CD14-positive monocyte (primary cell): ENCODE measurements around the gene GGA2. TPM values are rescaled to one million over a fixed set of nuclear protein-coding genes. Genes with fewer than 3 reads are reported as not detected.

Experiments
- DNase-seq, 3 donors: peaks; one replicate each; pipeline ENCODE4 v3.0.0-alpha.2; 2011 to 2022
- H2AFZ ChIP-seq: 2 replicates; pipeline ENCODE4 v1.6.0; 2012; ENCODE audit warnings: mild to moderate bottlenecking, low read depth, low read length, inconsistent platforms; ENCODE audit not compliant: insufficient read depth, poor library complexity, severe bottlenecking
- H3K27ac ChIP-seq, 2 donors: 1 replicate in 1 of 2; 2 replicates in 1 of 2; pipeline ENCODE4 v1.5.1; 2012 to 2013; ENCODE audit warnings: low read length in 2 of 2, control low read depth in 1 of 2, inconsistent platforms in 1 of 2, low read depth in 1 of 2, mild to moderate bottlenecking in 1 of 2
- H3K27me3 ChIP-seq, 2 donors: one replicate each; pipeline versions ENCODE4 v1.6.0 to v1.6.1; 2011 to 2013; ENCODE audit warnings: low read length in 2 of 2; ENCODE audit not compliant: control insufficient read depth in 2 of 2, insufficient read depth in 2 of 2
- H3K36me3 ChIP-seq, 2 donors: replicated peaks in 1 of 2; 1 replicate in 1 of 2; 2 replicates in 1 of 2; pipeline versions ENCODE4 v1.5.1 to v1.6.1; 2012 to 2013; ENCODE audit warnings: low read length in 2 of 2, control low read depth in 1 of 2, inconsistent platforms in 1 of 2, mild to moderate bottlenecking in 1 of 2; ENCODE audit not compliant: insufficient read depth in 2 of 2, control insufficient read depth in 1 of 2
- H3K4me1 ChIP-seq, 2 donors: 1 replicate in 1 of 2; 2 replicates in 1 of 2; pipeline versions ENCODE4 v1.5.1 to v1.6.1; 2012 to 2013; ENCODE audit warnings: low read length in 2 of 2, control low read depth in 1 of 2, inconsistent platforms in 1 of 2, mild to moderate bottlenecking in 1 of 2, moderate library complexity in 1 of 2; ENCODE audit not compliant: insufficient read depth in 2 of 2, control insufficient read depth in 1 of 2
- H3K4me2 ChIP-seq: replicated peaks from 2 replicates; pipeline ENCODE3; 2012; ENCODE audit warnings: low read length, moderate library complexity, mild to moderate bottlenecking; ENCODE audit not compliant: poor library complexity, severe bottlenecking; ENCODE audit errors: extremely low read depth
- H3K4me3 ChIP-seq, 3 experiments: fragments of 200-600 bp in 1 of 3; sonication (generic) in 1 of 3; replicated peaks in 1 of 3; 1 replicate in 2 of 3; 2 replicates in 1 of 3; pipeline ENCODE4 v1.5.1; 2011 to 2013; ENCODE audit warnings: low read length in 3 of 3, mild to moderate bottlenecking in 3 of 3, control low read depth in 2 of 3, low read depth in 2 of 3, inconsistent platforms in 1 of 3, moderate library complexity in 1 of 3
- H3K79me2 ChIP-seq: 2 replicates; pipeline ENCODE4 v1.6.0; 2012; ENCODE audit warnings: mild to moderate bottlenecking, control low read depth, inconsistent platforms, low read length, moderate library complexity; ENCODE audit not compliant: insufficient read depth
- H3K9ac ChIP-seq: 2 replicates; pipeline ENCODE4 v1.6.0; 2017; ENCODE audit warnings: low read length, mild to moderate bottlenecking; ENCODE audit not compliant: insufficient read depth, poor library complexity, severe bottlenecking
- H3K9me3 ChIP-seq, 2 donors: replicated peaks in 1 of 2; 1 replicate in 1 of 2; 2 replicates in 1 of 2; pipeline versions ENCODE4 v1.5.1 to v1.6.1; 2012 to 2013; ENCODE audit warnings: low read length in 2 of 2, control low read depth in 1 of 2; ENCODE audit not compliant: control insufficient read depth in 1 of 2, insufficient read depth in 1 of 2
- H4K20me1 ChIP-seq: 2 replicates; pipeline ENCODE4 v1.6.0; 2012; ENCODE audit warnings: mild to moderate bottlenecking, low read length, control low read depth, moderate library complexity; ENCODE audit not compliant: insufficient read depth
- H3K27ac Mint-ChIP-seq, 7 donors: one replicate each; pipeline ENCODE4 v1.8.0; 2020; ENCODE audit warnings: mild to moderate bottlenecking in 7 of 7, mixed read lengths in 7 of 7, moderate library complexity in 6 of 7, inconsistent platforms in 2 of 7
- H3K27me3 Mint-ChIP-seq, 3 donors: one replicate each; pipeline ENCODE4 v1.8.0; 2021 to 2022; ENCODE audit warnings: low read depth in 3 of 3, mild to moderate bottlenecking in 3 of 3, mixed read lengths in 3 of 3, moderate library complexity in 3 of 3, inconsistent platforms in 1 of 3
- H3K36me3 Mint-ChIP-seq, 2 donors: one replicate each; pipeline ENCODE4 v1.8.0; 2020; ENCODE audit warnings: mixed read lengths in 2 of 2, inconsistent platforms in 1 of 2, mild to moderate bottlenecking in 1 of 2
- H3K4me1 Mint-ChIP-seq: one replicate; pipeline ENCODE4 v1.8.0; 2020; ENCODE audit warnings: mild to moderate bottlenecking, mixed read lengths
- H3K4me3 Mint-ChIP-seq, 2 donors: one replicate each; pipeline ENCODE4 v1.8.0; 2020; ENCODE audit warnings: mild to moderate bottlenecking in 2 of 2, mixed read lengths in 2 of 2, moderate library complexity in 1 of 2
- H3K9me3 Mint-ChIP-seq, 7 donors: one replicate each; pipeline ENCODE4 v1.8.0; 2020 to 2022; ENCODE audit warnings: mixed read lengths in 7 of 7, mild to moderate bottlenecking in 6 of 7, moderate library complexity in 6 of 7, inconsistent platforms in 2 of 7
- WGBS: methylation state at CpG from one replicate; pipeline ENCODE4 v1.1.5; 2013; ENCODE audit warnings: missing lambda C conversion rate; ENCODE audit not compliant: insufficient coverage; 5-methylcytosine and 5-hydroxymethylcytosine counted together
- intact Hi-C, 2 donors: fragments of 100-400 bp; cut with micrococcal nuclease; formaldehyde crosslinking; loops; one replicate each; pipeline versions ENCODE4 v1.15.0 to v1.15.1; 2023
- polyA plus RNA-seq, 3 donors: library from polyadenylated mRNA; depleted of rRNA in 1 of 3; unstranded in 2 of 3; stranded (reverse) in 1 of 3; fragments of 300-500 nt in 2 of 3; fragments of >200 nt in 1 of 3; fragmentation: Illumina TruSeq in 2 of 3; gene quantifications; 1 replicate in 2 of 3; 2 replicates in 1 of 3; pipeline ENCODE4 v1.2.3, GENCODE V29; 2012 to 2021
- TF ChIP-seq, protein P1 (sequence below): fragments of 200-600 bp; IDR thresholded peaks from one replicate; pipeline ENCODE4 v1.8.0; 2022; ENCODE audit warnings: antibody characterized with exemption, mild to moderate bottlenecking

The GGA2 gene
- polyA plus RNA-seq, 3 donors = 37.5 to 55.4 (median 49.5) TPM

DNA sequence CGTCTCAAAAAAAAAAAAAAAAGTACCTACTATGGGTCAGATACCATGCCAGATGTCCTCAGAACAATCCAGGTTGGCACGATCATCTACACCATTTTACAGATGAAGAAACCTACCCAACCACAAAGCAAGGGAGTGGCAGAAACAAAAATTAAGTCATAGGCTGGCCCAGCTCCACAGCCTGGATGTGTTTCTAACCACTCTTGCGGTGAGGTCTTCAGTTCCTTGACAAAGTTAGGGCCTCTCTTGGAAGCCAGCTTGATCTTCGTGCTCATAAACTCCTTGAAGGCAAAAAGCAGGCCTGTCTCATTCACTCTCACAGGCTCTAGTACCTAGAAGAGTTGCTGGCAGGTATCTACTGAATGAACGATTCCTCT lies 6.2 kb downstream of the GGA2 start:
- intact Hi-C loops = loop anchor here (2.0 to 10.0 kb wide), 2 partner anchors 49 to 53 kb away; partner anchors contain the start of genes COG7 (in 1 of the 2), EARS2 (in 1 of the 2) and UBFD1 (in 1 of the 2)
- Histone ChIP-seq H3K4me2 (peak overlapping the region; percentile 44), H2AFZ (no peak overlapping the region), H3K36me3 (peaks cover 0 to 14% of the 10 kb centered on the region in 2 donors), H3K4me1 (peaks cover 84 to 90% of the 10 kb centered on the region in 2 donors), H4K20me1 (peaks cover 92% of the 10 kb centered on the region), H3K9me3 (no peaks in the 10 kb centered on the region), H3K27me3 (no peaks in the 10 kb centered on the region), H3K4me3 (peak overlapping the region in 1 of 3 experiments; percentile 8), H3K27ac (peak overlapping the region; percentile 89 to 91), H3K9ac (peak overlapping the region; percentile 63), H3K79me2 (peaks cover 100% of the 10 kb centered on the region)
- Mint-ChIP-seq H3K4me1 (peaks cover 81% of the 10 kb centered on the region), H3K9me3 (no peaks in the 10 kb centered on the region), H3K27me3 (peaks cover 0 to 2% (median 0%) of the 10 kb centered on the region in 3 donors), H3K36me3 (peaks cover 21 to 39% of the 10 kb centered on the region in 2 donors), H3K4me3 (peak overlapping the region in 1 of 2 donors; percentile 12), H3K27ac (peak overlapping the region; percentile 88 to 99 (median 95))
- TF ChIP-seq, protein P1, sequence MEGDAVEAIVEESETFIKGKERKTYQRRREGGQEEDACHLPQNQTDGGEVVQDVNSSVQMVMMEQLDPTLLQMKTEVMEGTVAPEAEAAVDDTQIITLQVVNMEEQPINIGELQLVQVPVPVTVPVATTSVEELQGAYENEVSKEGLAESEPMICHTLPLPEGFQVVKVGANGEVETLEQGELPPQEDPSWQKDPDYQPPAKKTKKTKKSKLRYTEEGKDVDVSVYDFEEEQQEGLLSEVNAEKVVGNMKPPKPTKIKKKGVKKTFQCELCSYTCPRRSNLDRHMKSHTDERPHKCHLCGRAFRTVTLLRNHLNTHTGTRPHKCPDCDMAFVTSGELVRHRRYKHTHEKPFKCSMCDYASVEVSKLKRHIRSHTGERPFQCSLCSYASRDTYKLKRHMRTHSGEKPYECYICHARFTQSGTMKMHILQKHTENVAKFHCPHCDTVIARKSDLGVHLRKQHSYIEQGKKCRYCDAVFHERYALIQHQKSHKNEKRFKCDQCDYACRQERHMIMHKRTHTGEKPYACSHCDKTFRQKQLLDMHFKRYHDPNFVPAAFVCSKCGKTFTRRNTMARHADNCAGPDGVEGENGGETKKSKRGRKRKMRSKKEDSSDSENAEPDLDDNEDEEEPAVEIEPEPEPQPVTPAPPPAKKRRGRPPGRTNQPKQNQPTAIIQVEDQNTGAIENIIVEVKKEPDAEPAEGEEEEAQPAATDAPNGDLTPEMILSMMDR = no peak
- 83% methylated on average over 3 of the region's 5 CpGs for WGBS
- peak; percentile 64 to 69 (median 66) for DNase-seq

DNA sequence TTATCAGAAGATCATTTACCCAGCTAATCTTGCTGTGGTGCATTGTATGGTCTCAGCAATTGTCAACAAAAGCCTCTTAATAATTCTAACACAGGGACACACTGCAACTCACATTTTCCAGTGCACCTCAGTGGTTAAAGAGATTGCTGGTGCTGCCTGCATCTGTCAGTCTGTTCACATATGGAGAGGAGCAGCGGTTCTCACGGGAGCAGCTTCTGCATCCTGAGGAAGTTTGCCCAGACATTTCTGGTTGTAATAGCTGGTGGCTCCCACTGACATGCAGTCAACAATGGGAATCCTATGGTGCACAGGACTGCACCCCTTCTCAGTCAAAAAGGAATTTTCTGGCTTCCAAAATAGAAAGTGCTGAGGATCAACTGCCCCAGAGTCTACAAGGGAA lies 7.8 kb downstream of the GGA2 start:
- H3K36me3 Mint-ChIP-seq = peaks cover 21 to 37% of the 10 kb centered on the region in 2 donors
- WGBS = 61% methylated on average over 2 of the region's 2 CpGs
- peak in 1 of 3 donors; percentile 13 for DNase-seq
- peaks cover 0 to 2% (median 0%) of the 10 kb centered on the region in 3 donors for H3K27me3 Mint-ChIP-seq
- intact Hi-C loops = loop anchor here in 1 of 2 donors (10.0 kb wide), 1 partner anchor 48 kb away; the partner anchor contains the start of gene COG7
- no peak overlapping the region for H3K4me2 ChIP-seq
- H2AFZ ChIP-seq = no peak overlapping the region
- H3K9ac ChIP-seq = no peak overlapping the region
- TF ChIP-seq, protein P1 = no peak
- H3K4me1 Mint-ChIP-seq = peaks cover 75% of the 10 kb centered on the region
- peak overlapping the region in 1 of 2 donors; percentile 70 for H3K27ac ChIP-seq
- no peak overlapping the region for H3K4me3 ChIP-seq
- peaks cover 0 to 14% of the 10 kb centered on the region in 2 donors for H3K36me3 ChIP-seq
- no peak overlapping the region for H3K4me3 Mint-ChIP-seq
- peak overlapping the region; percentile 46 to 84 (median 66) for H3K27ac Mint-ChIP-seq
- H3K79me2 ChIP-seq = peaks cover 100% of the 10 kb centered on the region
- H3K9me3 ChIP-seq = no peaks in the 10 kb centered on the region
- H3K27me3 ChIP-seq = no peaks in the 10 kb centered on the region
- no peaks in the 10 kb centered on the region for H3K9me3 Mint-ChIP-seq
- peaks cover 75 to 82% of the 10 kb centered on the region in 2 donors for H3K4me1 ChIP-seq
- H4K20me1 ChIP-seq = peaks cover 91% of the 10 kb centered on the region
